GM12878 (cell line): ENCODE measurements around the gene COL23A1. TPM values are rescaled to one million over a fixed set of nuclear protein-coding genes. Genes with fewer than 3 reads are reported as not detected.

Experiments used
- ATAC-seq: fragments of 200-7000 bp; cut with Tn5 transposase; 3 replicates; pipeline ENCODE4 v1.9.1; 2020; ENCODE audit warnings: mild to moderate bottlenecking, moderate library complexity
- BruUV-seq: library from RNA; stranded (reverse); fragments of 400-500 nt; replicated peaks from 2 replicates; lab custom pipeline; 2021; lab: Mats Ljungman, UMichigan
- CTCF ChIA-PET: fragments of 300-600 bp; sonication (Branson Sonifier 250); formaldehyde crosslinking; extraction: SDS; loops from one replicate; lab custom pipeline; 2021; ENCODE audit warnings: inconsistent platforms; lab: Yijun Ruan, JAX
- POLR2A ChIA-PET: fragments of 350-600 bp; formaldehyde crosslinking; extraction: SDS; loops from one replicate; lab custom pipeline; 2021; ENCODE audit warnings: inconsistent platforms; lab: Charles Lee
- RAD21 ChIA-PET: fragments of 300-600 bp; sonication (Branson Sonifier 250); formaldehyde crosslinking; loops from one replicate; lab custom pipeline; 2023; ENCODE audit warnings: antibody characterized with exemption; ENCODE audit not compliant: unreplicated experiment; lab: Charles Lee
- SMC1A ChIA-PET: fragments of 300-600 bp; sonication (Branson Sonifier 250); formaldehyde crosslinking; loops from one replicate; lab custom pipeline; 2023; ENCODE audit not compliant: unreplicated experiment, uncharacterized antibody; lab: Charles Lee
- DNase-seq: peaks from one replicate; pipeline ENCODE4 v3.0.0-alpha.2; 2011; ENCODE audit warnings: low read depth, low spot score
- FAIRE-seq: peaks from 3 replicates; lab custom pipeline; 2011; peaks lifted over from hg19 to GRCh38; lab: Jason Lieb, UNC
- H2AFZ ChIP-seq: 2 replicates; pipeline ENCODE4 v1.6.0; 2011; ENCODE audit warnings: low read depth, low read length, control low read depth; ENCODE audit not compliant: control insufficient read depth
- H3K27ac ChIP-seq: 2 replicates; pipeline ENCODE4 v1.5.1; 2011; ENCODE audit warnings: control low read depth; ENCODE audit not compliant: control insufficient read depth, insufficient read depth
- H3K27me3 ChIP-seq, 2 experiments: replicated peaks in 1 of 2; 2 replicates each; pipeline versions ENCODE4 v1.6.0 to v1.6.1; 2011; ENCODE audit warnings: low read length in 1 of 2; ENCODE audit not compliant: control insufficient read depth in 2 of 2, insufficient read depth in 2 of 2
- H3K36me3 ChIP-seq, 2 experiments: 2 replicates each; pipeline ENCODE4 v1.5.1; 2011; ENCODE audit warnings: low read length in 1 of 2; ENCODE audit not compliant: control insufficient read depth in 2 of 2, insufficient read depth in 2 of 2
- H3K4me1 ChIP-seq: 2 replicates; pipeline ENCODE4 v1.6.1; 2011; ENCODE audit warnings: mild to moderate bottlenecking, low read length, moderate library complexity, mixed read lengths; ENCODE audit not compliant: control insufficient read depth, insufficient read depth
- H3K4me2 ChIP-seq: 2 replicates; pipeline ENCODE4 v1.6.0; 2011; ENCODE audit warnings: control low read depth; ENCODE audit not compliant: control insufficient read depth, insufficient read depth
- H3K4me3 ChIP-seq: fragments of 200-600 bp; sonication (generic); 2 replicates; pipeline ENCODE4 v1.5.1; 2016
- H3K79me2 ChIP-seq: 2 replicates; pipeline ENCODE4 v1.6.0; 2011; ENCODE audit warnings: low read length; ENCODE audit not compliant: control insufficient read depth, insufficient read depth
- H3K9ac ChIP-seq: 2 replicates; pipeline ENCODE4 v1.8.0; 2011; ENCODE audit warnings: low read length, control low read depth, mixed read lengths; ENCODE audit not compliant: control insufficient read depth, insufficient read depth
- H3K9me3 ChIP-seq: replicated peaks from 3 replicates; pipeline ENCODE4 v1.5.1; 2011; ENCODE audit warnings: mild to moderate bottlenecking, low read length; ENCODE audit not compliant: control insufficient read depth, insufficient read depth
- H4K20me1 ChIP-seq: 2 replicates; pipeline ENCODE4 v1.6.0; 2011; ENCODE audit not compliant: control insufficient read depth, insufficient read depth
- ATF3 ChIP-seq: IDR thresholded peaks from 2 replicates; pipeline ENCODE4 v1.6.1; 2011; ENCODE audit warnings: low read depth, mild to moderate bottlenecking, low read length, moderate library complexity, borderline replicate concordance; ENCODE audit errors: extremely low read depth
- ATF7 ChIP-seq: fragments of 450-650 bp; IDR thresholded peaks from 2 replicates; pipeline ENCODE4 v1.6.1; 2016; ENCODE audit warnings: low read depth, mild to moderate bottlenecking
- CBFB ChIP-seq: IDR thresholded peaks from 2 replicates; pipeline ENCODE4 v1.6.1; 2016; ENCODE audit warnings: antibody characterized with exemption, low read depth
- CEBPB ChIP-seq, 2 experiments: fragments of 150-350 bp in 1 of 2; IDR thresholded peaks; 2 replicates each; pipeline ENCODE4 v1.6.1; 2012 to 2014; ENCODE audit warnings: low read depth in 2 of 2, low read length in 2 of 2, borderline replicate concordance in 1 of 2, inconsistent platforms in 1 of 2
- CHD1 ChIP-seq: IDR thresholded peaks from 2 replicates; pipeline ENCODE4 v1.6.1; 2012; ENCODE audit warnings: low read depth, low read length, improper control_type of control experiment
- ETV6 ChIP-seq, 2 experiments: fragments of 450-650 bp in 1 of 2; IDR thresholded peaks in 1 of 2; conservative IDR thresholded peaks in 1 of 2; 2 replicates each; pipeline ENCODE4 v1.6.1; 2014; ENCODE audit warnings: antibody characterized with exemption in 1 of 2, borderline replicate concordance in 1 of 2, low read depth in 1 of 2, mild to moderate bottlenecking in 1 of 2, moderate library complexity in 1 of 2
- EZH2 ChIP-seq: IDR thresholded peaks from 2 replicates; pipeline ENCODE4 v1.6.1; 2012; ENCODE audit warnings: low read depth, mild to moderate bottlenecking, control low read depth, inconsistent platforms, low read length, borderline replicate concordance; ENCODE audit not compliant: control insufficient read depth
- KAT2A ChIP-seq: conservative IDR thresholded peaks from 2 replicates; pipeline ENCODE4 v1.6.1; 2011; ENCODE audit warnings: low read depth, low read length; ENCODE audit not compliant: control insufficient read depth
- PML ChIP-seq: IDR thresholded peaks from 2 replicates; pipeline ENCODE4 v1.6.1; 2012; ENCODE audit warnings: low read length, inconsistent platforms
- RFX5 ChIP-seq: IDR thresholded peaks from 2 replicates; pipeline ENCODE4 v1.6.1; 2011; ENCODE audit warnings: low read depth, low read length, improper control_type of control experiment
- SKIL ChIP-seq: fragments of 450-650 bp; IDR thresholded peaks from 2 replicates; pipeline ENCODE4 v1.6.1; 2017; ENCODE audit warnings: mild to moderate bottlenecking, low read depth, inconsistent platforms; ENCODE audit not compliant: poor library complexity, severe bottlenecking
- SRF ChIP-seq, 2 experiments: IDR thresholded peaks; 2 replicates each; pipeline ENCODE4 v1.6.1; 2011; ENCODE audit warnings: low read depth in 2 of 2, low read length in 2 of 2, mild to moderate bottlenecking in 1 of 2, moderate library complexity in 1 of 2
- ZBED1 ChIP-seq: IDR thresholded peaks from 2 replicates; pipeline ENCODE4 v1.6.1; 2016; ENCODE audit warnings: borderline replicate concordance
- ZNF592 ChIP-seq: fragments of 450-650 bp; IDR thresholded peaks from 2 replicates; pipeline ENCODE4 v1.6.1; 2017; ENCODE audit warnings: mild to moderate bottlenecking, moderate library complexity
- ZZZ3 ChIP-seq: IDR thresholded peaks from 2 replicates; pipeline ENCODE4 v1.6.1; 2011; ENCODE audit warnings: low read depth; ENCODE audit not compliant: control insufficient read depth, insufficient read length
- WGBS: methylation state at CpG from one replicate; pipeline ENCODE4 v1.1.6; 2016; ENCODE audit warnings: low lambda C conversion rate; ENCODE audit not compliant: insufficient replicate concordance, insufficient coverage; ENCODE audit errors: missing lambda C conversion rate; 5-methylcytosine and 5-hydroxymethylcytosine counted together
- in situ Hi-C: fragments of 300-500 bp; cut with MboI; formaldehyde crosslinking; loops from 9 replicates; pipeline ENCODE4 v1.14.3; 2018; ENCODE audit warnings: mixed read lengths
- intact Hi-C: fragments of 100-400 bp; cut with micrococcal nuclease; formaldehyde crosslinking; loops from one replicate; pipeline ENCODE4 v1.14.2; 2022; ENCODE audit not compliant: unreplicated experiment
- polyA plus RNA-seq, 11 experiments: library from polyadenylated mRNA; depleted of rRNA in 4 of 11; unstranded in 6 of 11; stranded (reverse) in 5 of 11; fragments of >200 nt; fragmentation: Nextera tagmentation in 4 of 11; fragmentation: Illumina TruSeq in 1 of 11; extraction: Ambion mirVana in 4 of 11; extraction: Trizol in 1 of 11; gene quantifications; 1 replicate in 1 of 11; 2 replicates in 10 of 11; pipeline versions ENCODE4 v1.2.1 to v1.2.3, GENCODE V29; 2011 to 2016; ENCODE audit warnings: inconsistent platforms in 2 of 11, missing spikeins in 2 of 11, low read depth in 1 of 11
- total RNA-seq, 4 experiments: library from RNA; depleted of rRNA in 3 of 4; stranded (reverse); fragments of >200 nt in 3 of 4; fragmentation: Illumina TruSeq in 1 of 4; extraction: Trizol in 1 of 4; gene quantifications; 2 replicates each; pipeline versions ENCODE4 v1.2.1 to v1.2.3, GENCODE V29; 2013 to 2021
- TF ChIP-seq, protein P1 (sequence below): IDR thresholded peaks from 2 replicates; pipeline ENCODE4 v1.6.1; 2012; ENCODE audit warnings: low read length, inconsistent platforms

The COL23A1 gene
- total and polyA plus RNA-seq, 10 of the 15 experiments (the other 5 are each of a cell fraction or from before 2014, with no cell fraction given) = 0.03 to 0.83 (median 0.09) TPM; not detected in 5

DNA sequence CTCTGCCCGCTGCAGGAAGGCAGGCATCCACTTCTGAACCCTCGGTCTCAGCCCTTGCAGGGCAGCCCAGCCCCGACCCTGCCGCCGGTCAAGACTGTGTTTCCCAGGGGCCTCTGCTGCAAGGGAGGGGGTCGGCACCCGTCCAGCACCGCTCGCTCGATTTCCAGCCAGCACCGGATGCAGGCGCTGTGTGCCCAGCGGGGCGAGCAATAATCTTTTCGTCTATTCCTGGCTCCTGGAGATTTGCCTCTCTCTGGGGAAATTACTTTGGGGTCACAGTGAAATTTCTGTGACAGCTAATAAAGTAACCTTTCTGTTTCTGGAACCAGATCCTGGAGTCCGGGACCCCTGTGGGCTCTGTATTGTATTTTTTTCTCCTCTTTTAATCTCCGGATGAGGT lies 155.3 kb downstream of the COL23A1 start:
- Histone ChIP-seq H2AFZ (no peak overlapping the region), H3K27ac (no peak overlapping the region), H3K4me1 (no peaks in the 10 kb centered on the region), H3K79me2 (no peaks in the 10 kb centered on the region), H3K4me3 (no peak overlapping the region), H3K27me3 (no peaks in the 10 kb centered on the region), H3K4me2 (no peak overlapping the region), H3K36me3 (no peaks in the 10 kb centered on the region), H4K20me1 (no peaks in the 10 kb centered on the region), H3K9me3 (no peaks in the 10 kb centered on the region), H3K9ac (no peak overlapping the region)
- ChIA-PET POLR2A (no interaction called here), SMC1A (no interaction called here), RAD21 (no interaction called here), CTCF (no interaction called here)
- FAIRE-seq (no peak), DNase-seq (no peak), ATAC-seq (no peak)
- in situ Hi-C loops (no loop called here), intact Hi-C loops (no loop called here)
- WGBS = 22% methylated on average over 17 of the region's 17 CpGs
- no TSS peak for BruUV-seq
- TF ChIP-seq RFX5 = no peak
- no peak for TF ChIP-seq CHD1
- TF ChIP-seq EZH2 = no peak
- TF ChIP-seq KAT2A = no peak
- TF ChIP-seq ZZZ3 = no peak
- TF ChIP-seq CBFB = no peak
- TF ChIP-seq, protein P1, sequence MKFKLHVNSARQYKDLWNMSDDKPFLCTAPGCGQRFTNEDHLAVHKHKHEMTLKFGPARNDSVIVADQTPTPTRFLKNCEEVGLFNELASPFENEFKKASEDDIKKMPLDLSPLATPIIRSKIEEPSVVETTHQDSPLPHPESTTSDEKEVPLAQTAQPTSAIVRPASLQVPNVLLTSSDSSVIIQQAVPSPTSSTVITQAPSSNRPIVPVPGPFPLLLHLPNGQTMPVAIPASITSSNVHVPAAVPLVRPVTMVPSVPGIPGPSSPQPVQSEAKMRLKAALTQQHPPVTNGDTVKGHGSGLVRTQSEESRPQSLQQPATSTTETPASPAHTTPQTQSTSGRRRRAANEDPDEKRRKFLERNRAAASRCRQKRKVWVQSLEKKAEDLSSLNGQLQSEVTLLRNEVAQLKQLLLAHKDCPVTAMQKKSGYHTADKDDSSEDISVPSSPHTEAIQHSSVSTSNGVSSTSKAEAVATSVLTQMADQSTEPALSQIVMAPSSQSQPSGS = no peak
- TF ChIP-seq SRF (IDR thresholded peaks at IDR 0.05; ENCODE audit: low read depth in 2 of 2, low read length in 2 of 2) = no peak
- no peak for TF ChIP-seq ZBED1
- TF ChIP-seq CEBPB (IDR thresholded peaks at IDR 0.05; ENCODE audit: borderline replicate concordance in 1 of 2, low read depth in 2 of 2, low read length in 2 of 2) = no peak
- TF ChIP-seq SKIL = no peak
- no peak for TF ChIP-seq ATF3
- TF ChIP-seq PML = no peak
- no peak for TF ChIP-seq ETV6 (conservative IDR thresholded peaks at IDR 0.05 in 1 of 2, IDR thresholded peaks at IDR 0.05 in 1 of 2; ENCODE audit: borderline replicate concordance in 1 of 2, low read depth in 1 of 2)
- no peak for TF ChIP-seq ZNF592
- no peak for TF ChIP-seq ATF7
